Measurements from ENCODE around the gene CMC2. TPM values are rescaled to one million over a fixed set of nuclear protein-coding genes. Genes with fewer than 3 reads are reported as not detected.

The CMC2 gene
- total RNA-seq, 1 experiment from 2014 or later, result 205 TPM

GRCh38 chr16:80976946-80977345, 29.7 kb downstream of the CMC2 start:
- no peak for DNase-seq (ENCODE audit: low read depth in 1 of 2, low spot score in 2 of 2)
- no peak overlapping the region for H3K4me3 ChIP-seq
- no peaks in the 10 kb centered on the region for H3K4me1 ChIP-seq (replicated peaks)
- no peak overlapping the region for H3K27ac ChIP-seq
- no peaks in the 10 kb centered on the region for H3K27me3 ChIP-seq (replicated peaks)
- no peaks in the 10 kb centered on the region for H3K9me3 ChIP-seq (replicated peaks)
- H3K36me3 ChIP-seq, result peaks cover 54% of the 10 kb centered on the region

- Histone ChIP-seq H3K9me3 (replicated peaks) (no peaks in the 10 kb centered on the region), H3K4me1 (replicated peaks) (no peaks in the 10 kb centered on the region), H3K4me3 (no peak overlapping the region), H3K27me3 (replicated peaks) (no peaks in the 10 kb centered on the region), H3K36me3 (peaks cover 50% of the 10 kb centered on the region), H3K27ac (no peak overlapping the region)
- DNase-seq (ENCODE audit: low read depth in 1 of 2, low spot score in 2 of 2), result peak in 1 of 2 experiments; percentile 9
Observed at GRCh38 chr16:80974649-80975376, 31.9 kb downstream of the CMC2 start.

GRCh38 chr16:80973991-80974390, 32.7 kb downstream of the CMC2 start:
- H3K4me3 ChIP-seq, result no peak overlapping the region
- H3K4me1 ChIP-seq (replicated peaks), result no peaks in the 10 kb centered on the region
- H3K9me3 ChIP-seq (replicated peaks), result no peaks in the 10 kb centered on the region
- H3K27me3 ChIP-seq (replicated peaks), result no peaks in the 10 kb centered on the region
- peaks cover 49% of the 10 kb centered on the region for H3K36me3 ChIP-seq
- DNase-seq (ENCODE audit: low read depth in 1 of 2, low spot score in 2 of 2), result no peak
- no peak overlapping the region for H3K27ac ChIP-seq

GRCh38 chr16:80972611-80973010, 34.1 kb downstream of the CMC2 start:
- Histone ChIP-seq H3K27ac (no peak overlapping the region), H3K9me3 (replicated peaks) (no peaks in the 10 kb centered on the region), H3K27me3 (replicated peaks) (no peaks in the 10 kb centered on the region), H3K36me3 (peaks cover 45% of the 10 kb centered on the region), H3K4me1 (replicated peaks) (no peaks in the 10 kb centered on the region), H3K4me3 (no peak overlapping the region)
- DNase-seq (ENCODE audit: low read depth in 1 of 2, low spot score in 2 of 2), result no peak

GRCh38 chr16:80971819-80972218, 34.9 kb downstream of the CMC2 start:
- H3K4me1 ChIP-seq (replicated peaks), result no peaks in the 10 kb centered on the region
- H3K27ac ChIP-seq, result no peak overlapping the region
- H3K27me3 ChIP-seq (replicated peaks), result no peaks in the 10 kb centered on the region
- no peaks in the 10 kb centered on the region for H3K9me3 ChIP-seq (replicated peaks)
- H3K36me3 ChIP-seq, result peaks cover 37% of the 10 kb centered on the region
- H3K4me3 ChIP-seq, result no peak overlapping the region
- DNase-seq (ENCODE audit: low read depth in 1 of 2, low spot score in 2 of 2), result no peak

GRCh38 chr16:80969114-80969484, 37.6 kb downstream of the CMC2 start:
- H3K27ac ChIP-seq, result no peak overlapping the region

GRCh38 chr16:80968386-80969113, 38.1 kb downstream of the CMC2 start:
- Histone ChIP-seq H3K4me1 (replicated peaks) (no peaks in the 10 kb centered on the region), H3K27ac (no peak overlapping the region), H3K27me3 (replicated peaks) (no peaks in the 10 kb centered on the region), H3K4me3 (no peak overlapping the region), H3K36me3 (peaks cover 12% of the 10 kb centered on the region), H3K9me3 (replicated peaks) (no peaks in the 10 kb centered on the region)
- no peak for DNase-seq (ENCODE audit: low read depth in 1 of 2, low spot score in 2 of 2)

More at GRCh38 chr16:80969114-80969484, 37.6 kb downstream of the CMC2 start:
- H3K4me1 ChIP-seq (replicated peaks), result no peaks in the 10 kb centered on the region
- H3K9me3 ChIP-seq (replicated peaks), result no peaks in the 10 kb centered on the region
- H3K27me3 ChIP-seq (replicated peaks), result no peaks in the 10 kb centered on the region
- no peak overlapping the region for H3K4me3 ChIP-seq
- DNase-seq (ENCODE audit: low read depth in 1 of 2, low spot score in 2 of 2), result no peak
- H3K36me3 ChIP-seq, result peaks cover 13% of the 10 kb centered on the region

GRCh38 chr16:80966617-80967016, 40.1 kb downstream of the CMC2 start:
- no peaks in the 10 kb centered on the region for H3K9me3 ChIP-seq (replicated peaks)
- no peak overlapping the region for H3K4me3 ChIP-seq
- no peak for DNase-seq (ENCODE audit: low read depth in 1 of 2, low spot score in 2 of 2)
- peaks cover 8% of the 10 kb centered on the region; the same call in 1 of the 2 replicates for H3K36me3 ChIP-seq
- no peaks in the 10 kb centered on the region for H3K4me1 ChIP-seq (replicated peaks)
- no peaks in the 10 kb centered on the region for H3K27me3 ChIP-seq (replicated peaks)
- no peak overlapping the region for H3K27ac ChIP-seq

- no peaks in the 10 kb centered on the region for H3K4me1 ChIP-seq (replicated peaks)
- H3K9me3 ChIP-seq (replicated peaks), result no peaks in the 10 kb centered on the region
- no peak overlapping the region for H3K4me3 ChIP-seq
- H3K36me3 ChIP-seq, result 0 out of 2 replicates have a peak, but pooled peaks cover 2% of the 10 kb centered on the region
- no peak for DNase-seq (ENCODE audit: low read depth in 1 of 2, low spot score in 2 of 2)
- no peak overlapping the region for H3K27ac ChIP-seq
- H3K27me3 ChIP-seq (replicated peaks), result no peaks in the 10 kb centered on the region
Observed at GRCh38 chr16:80964351-80964750, 42.3 kb downstream of the CMC2 start.

GRCh38 chr16:80962879-80963278, 43.8 kb downstream of the CMC2 start:
- Histone ChIP-seq H3K9me3 (replicated peaks) (no peaks in the 10 kb centered on the region), H3K27me3 (replicated peaks) (no peaks in the 10 kb centered on the region), H3K4me3 (no peak overlapping the region), H3K36me3 (no peaks in the 10 kb centered on the region), H3K27ac (no peak overlapping the region), H3K4me1 (replicated peaks) (no peaks in the 10 kb centered on the region)
- DNase-seq (ENCODE audit: low read depth in 1 of 2, low spot score in 2 of 2), result no peak

- DNase-seq (ENCODE audit: low read depth in 1 of 2, low spot score in 2 of 2), result no peak
Observed at GRCh38 chr16:80958284-80958683, 48.4 kb downstream of the CMC2 start.

GRCh38 chr16:80954985-80955384, 51.7 kb downstream of the CMC2 start:
- Histone ChIP-seq H3K9me3 (replicated peaks) (no peaks in the 10 kb centered on the region), H3K27ac (no peak overlapping the region), H3K27me3 (replicated peaks) (no peaks in the 10 kb centered on the region), H3K4me1 (replicated peaks) (no peaks in the 10 kb centered on the region), H3K36me3 (no peaks in the 10 kb centered on the region), H3K4me3 (no peak overlapping the region)
- DNase-seq (ENCODE audit: low read depth in 1 of 2, low spot score in 2 of 2), result no peak

More at GRCh38 chr16:80958284-80958683, 48.4 kb downstream of the CMC2 start:
- no peaks in the 10 kb centered on the region for H3K4me1 ChIP-seq (replicated peaks)
- no peaks in the 10 kb centered on the region for H3K36me3 ChIP-seq
- H3K27me3 ChIP-seq (replicated peaks), result no peaks in the 10 kb centered on the region
- no peak overlapping the region for H3K4me3 ChIP-seq
- no peaks in the 10 kb centered on the region for H3K9me3 ChIP-seq (replicated peaks)
- no peak overlapping the region for H3K27ac ChIP-seq

GRCh38 chr16:80948886-80949493, 57.7 kb downstream of the CMC2 start:
- Histone ChIP-seq H3K4me1 (replicated peaks) (peaks cover 13% of the 10 kb centered on the region), H3K27me3 (replicated peaks) (no peaks in the 10 kb centered on the region; the same call in 1 of the 2 replicates), H3K36me3 (no peaks in the 10 kb centered on the region), H3K27ac (no peak overlapping the region), H3K4me3 (no peak overlapping the region), H3K9me3 (replicated peaks) (no peaks in the 10 kb centered on the region)
- no peak for DNase-seq (ENCODE audit: low read depth in 1 of 2, low spot score in 2 of 2)
